OCI-LY3 (cell line): ENCODE measurements around the gene PRDM16.

Source experiments
- EZH2phosphoT487 ChIP-seq: fragments of 200-600 bp; shearing (Covaris generic); IDR thresholded peaks from 2 replicates; pipeline ENCODE4 v1.6.1; 2018; ENCODE audit warnings: antibody characterized with exemption, mixed run types, low read depth
- TF ChIP-seq, protein P1 (sequence below): fragments of 200-600, 300-600 bp; sonication (generic); IDR thresholded peaks from 2 replicates; pipeline ENCODE4 v1.5.1; 2014; ENCODE audit warnings: antibody characterized with exemption, low read length, low read depth

DNA sequence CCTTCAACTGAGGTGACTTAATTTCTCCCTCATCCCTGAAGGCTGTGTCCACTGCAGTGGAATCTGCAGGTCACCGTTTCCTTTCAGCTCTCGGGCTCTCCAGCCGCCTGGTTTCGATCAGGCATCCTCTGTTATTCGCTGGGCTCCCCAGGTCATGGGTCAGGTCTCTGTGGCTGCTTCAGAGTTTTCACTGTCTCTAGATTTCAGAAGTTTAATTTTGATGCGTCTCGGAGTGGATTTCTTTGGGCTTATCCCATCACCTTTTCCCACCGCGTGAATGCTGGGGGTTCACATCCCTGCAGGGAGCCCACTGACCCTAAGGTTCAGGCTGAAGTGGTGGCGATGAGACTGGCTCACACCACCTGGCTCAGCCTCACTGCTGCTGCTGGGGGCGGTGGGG is 44.4 kb upstream of the PRDM16 start:
- TF ChIP-seq, protein P1, sequence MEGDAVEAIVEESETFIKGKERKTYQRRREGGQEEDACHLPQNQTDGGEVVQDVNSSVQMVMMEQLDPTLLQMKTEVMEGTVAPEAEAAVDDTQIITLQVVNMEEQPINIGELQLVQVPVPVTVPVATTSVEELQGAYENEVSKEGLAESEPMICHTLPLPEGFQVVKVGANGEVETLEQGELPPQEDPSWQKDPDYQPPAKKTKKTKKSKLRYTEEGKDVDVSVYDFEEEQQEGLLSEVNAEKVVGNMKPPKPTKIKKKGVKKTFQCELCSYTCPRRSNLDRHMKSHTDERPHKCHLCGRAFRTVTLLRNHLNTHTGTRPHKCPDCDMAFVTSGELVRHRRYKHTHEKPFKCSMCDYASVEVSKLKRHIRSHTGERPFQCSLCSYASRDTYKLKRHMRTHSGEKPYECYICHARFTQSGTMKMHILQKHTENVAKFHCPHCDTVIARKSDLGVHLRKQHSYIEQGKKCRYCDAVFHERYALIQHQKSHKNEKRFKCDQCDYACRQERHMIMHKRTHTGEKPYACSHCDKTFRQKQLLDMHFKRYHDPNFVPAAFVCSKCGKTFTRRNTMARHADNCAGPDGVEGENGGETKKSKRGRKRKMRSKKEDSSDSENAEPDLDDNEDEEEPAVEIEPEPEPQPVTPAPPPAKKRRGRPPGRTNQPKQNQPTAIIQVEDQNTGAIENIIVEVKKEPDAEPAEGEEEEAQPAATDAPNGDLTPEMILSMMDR, result no peak
- no peak for TF ChIP-seq EZH2phosphoT487
